Measurements from ENCODE around the gene TMEM190.

DNA sequence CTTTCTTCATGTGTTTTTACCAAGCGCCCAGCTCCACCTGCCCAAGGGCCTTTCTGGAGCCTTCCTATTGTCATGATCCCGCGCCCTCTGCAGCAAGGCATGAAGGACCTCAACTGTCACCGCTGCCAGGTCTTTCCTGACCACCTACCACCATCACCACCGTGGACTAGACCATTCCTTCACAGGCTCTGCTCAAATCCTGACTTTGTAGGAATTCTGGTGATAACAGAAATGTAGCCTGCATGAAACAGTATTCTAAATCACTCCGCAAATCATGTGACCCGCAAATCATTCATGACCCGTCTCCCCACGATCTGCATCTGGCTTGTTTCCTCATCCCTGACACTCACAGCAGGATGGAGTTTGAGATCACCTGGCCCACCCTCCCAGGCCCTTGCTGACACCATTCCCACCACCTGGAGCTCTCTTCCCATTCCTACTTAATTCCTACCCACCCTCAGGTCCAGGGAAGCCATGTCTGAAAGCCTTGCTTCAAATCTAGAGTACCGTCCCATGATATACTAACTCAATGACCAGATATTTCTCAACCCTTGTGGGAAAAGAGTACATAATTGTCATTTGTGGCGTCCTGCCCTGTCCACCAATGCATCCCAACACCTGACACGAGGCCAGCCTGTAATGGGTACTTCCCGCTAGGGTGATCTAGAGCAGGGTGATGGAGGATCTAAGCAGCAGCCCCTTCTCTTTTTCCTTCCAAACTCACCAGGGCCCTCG, 29.6 kb downstream of the TMEM190 start:
- TF ChIP-seq, protein P1, sequence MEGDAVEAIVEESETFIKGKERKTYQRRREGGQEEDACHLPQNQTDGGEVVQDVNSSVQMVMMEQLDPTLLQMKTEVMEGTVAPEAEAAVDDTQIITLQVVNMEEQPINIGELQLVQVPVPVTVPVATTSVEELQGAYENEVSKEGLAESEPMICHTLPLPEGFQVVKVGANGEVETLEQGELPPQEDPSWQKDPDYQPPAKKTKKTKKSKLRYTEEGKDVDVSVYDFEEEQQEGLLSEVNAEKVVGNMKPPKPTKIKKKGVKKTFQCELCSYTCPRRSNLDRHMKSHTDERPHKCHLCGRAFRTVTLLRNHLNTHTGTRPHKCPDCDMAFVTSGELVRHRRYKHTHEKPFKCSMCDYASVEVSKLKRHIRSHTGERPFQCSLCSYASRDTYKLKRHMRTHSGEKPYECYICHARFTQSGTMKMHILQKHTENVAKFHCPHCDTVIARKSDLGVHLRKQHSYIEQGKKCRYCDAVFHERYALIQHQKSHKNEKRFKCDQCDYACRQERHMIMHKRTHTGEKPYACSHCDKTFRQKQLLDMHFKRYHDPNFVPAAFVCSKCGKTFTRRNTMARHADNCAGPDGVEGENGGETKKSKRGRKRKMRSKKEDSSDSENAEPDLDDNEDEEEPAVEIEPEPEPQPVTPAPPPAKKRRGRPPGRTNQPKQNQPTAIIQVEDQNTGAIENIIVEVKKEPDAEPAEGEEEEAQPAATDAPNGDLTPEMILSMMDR (conservative IDR thresholded peaks at IDR 0.05): no peak
- TF ChIP-seq ZFX (IDR thresholded peaks at IDR 0.05): no peak

Measured in C4-2B (cell line).